NCI-H82 treated with DMSO at 0.1 percent for 48 hours (cell line): ENCODE data around the gene ZNF417.
"Not testable (repeated sequence)": the region's sequence is repeated elsewhere in the genome, so short reads cannot be mapped to it uniquely, and the experiment has no call there.

Experiments used
- DNase-seq: peaks from one replicate; lab custom pipeline; 2025; ENCODE audit not compliant: unreplicated experiment; lab: John Stamatoyannopoulos, UW

ZNF417 gene

GRCh38 chr19:57888107-57888559 lies 28.3 kb downstream of the ZNF417 start:
- DNase-seq = no peak

GRCh38 chr19:57887195-57887941 lies 29.0 kb downstream of the ZNF417 start:
- DNase-seq = peak; percentile 28

GRCh38 chr19:57886046-57886445 lies 30.3 kb downstream of the ZNF417 start:
- no peak for DNase-seq

GRCh38 chr19:57873883-57874799 lies 42.3 kb downstream of the ZNF417 start:
- not testable (repeated sequence) for DNase-seq

DNA sequence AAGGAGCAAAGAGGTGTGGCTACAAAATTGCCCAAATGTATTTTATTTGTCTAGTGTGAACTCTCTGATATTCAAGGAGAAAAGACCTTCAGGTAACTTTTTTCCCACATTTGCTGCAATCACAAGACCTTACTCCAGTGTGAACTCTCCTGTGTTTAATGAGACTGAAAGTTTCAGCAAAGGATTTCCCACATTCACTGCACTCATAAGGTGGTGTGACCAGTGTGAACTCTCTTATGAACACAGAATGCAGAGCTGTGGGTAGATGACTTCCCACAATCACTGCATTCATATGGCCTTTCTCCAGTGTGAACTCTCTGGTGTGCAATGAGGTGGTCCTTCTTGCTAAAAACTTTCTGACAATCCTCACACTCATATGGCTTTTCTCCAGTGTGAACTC lies 43.9 kb downstream of the ZNF417 start:
- no peak for DNase-seq

- no peak for DNase-seq
Observed at GRCh38 chr19:57870225-57870624, 46.2 kb downstream of the ZNF417 start.

- DNase-seq = not testable (repeated sequence)
Observed at GRCh38 chr19:57869655-57870054, 46.7 kb downstream of the ZNF417 start.

GRCh38 chr19:57867868-57868492 lies 48.4 kb downstream of the ZNF417 start:
- no peak for DNase-seq
